Rectal smooth muscle tissue (tissue), 1 donor: ENCODE data around the gene KCNB1.

Experiments
- H3K27ac ChIP-seq: one replicate; pipeline ENCODE4 v1.7.0; 2013; ENCODE audit warnings: low read depth, low read length, inconsistent platforms
- H3K27me3 ChIP-seq: one replicate; pipeline ENCODE4 v1.7.0; 2013; ENCODE audit warnings: low read length; ENCODE audit not compliant: control insufficient read depth, insufficient read depth
- H3K36me3 ChIP-seq: one replicate; pipeline ENCODE4 v1.7.0; 2013; ENCODE audit warnings: low read length; ENCODE audit not compliant: control insufficient read depth, insufficient read depth
- H3K4me1 ChIP-seq: one replicate; pipeline ENCODE4 v1.7.0; 2013; ENCODE audit warnings: low read length; ENCODE audit not compliant: control insufficient read depth, insufficient read depth
- H3K4me3 ChIP-seq: one replicate; pipeline ENCODE4 v1.7.0; 2013; ENCODE audit warnings: low read length
- H3K9ac ChIP-seq: one replicate; pipeline ENCODE4 v1.7.0; 2013; ENCODE audit warnings: low read length

The KCNB1 gene

GRCh38 chr20:49460916-49461315 lies 21.6 kb downstream of the KCNB1 start:
- Histone ChIP-seq H3K27me3 (no peaks in the 10 kb centered on the region), H3K4me3 (no peak overlapping the region), H3K36me3 (no peaks in the 10 kb centered on the region), H3K27ac (peak overlapping the region; percentile 15), H3K9ac (no peak overlapping the region), H3K4me1 (no peaks in the 10 kb centered on the region)

- no peak overlapping the region for H3K4me3 ChIP-seq
- H3K4me1 ChIP-seq, result no peaks in the 10 kb centered on the region
- H3K27me3 ChIP-seq, result no peaks in the 10 kb centered on the region
- H3K27ac ChIP-seq, result no peak overlapping the region
- no peak overlapping the region for H3K9ac ChIP-seq
- H3K36me3 ChIP-seq, result no peaks in the 10 kb centered on the region
Observed at GRCh38 chr20:49460131-49460530, 22.3 kb downstream of the KCNB1 start.

- Histone ChIP-seq H3K27ac (no peak overlapping the region), H3K27me3 (no peaks in the 10 kb centered on the region), H3K4me3 (no peak overlapping the region), H3K9ac (no peak overlapping the region), H3K36me3 (no peaks in the 10 kb centered on the region), H3K4me1 (no peaks in the 10 kb centered on the region)
Observed at GRCh38 chr20:49459684-49460083, 22.8 kb downstream of the KCNB1 start.

DNA sequence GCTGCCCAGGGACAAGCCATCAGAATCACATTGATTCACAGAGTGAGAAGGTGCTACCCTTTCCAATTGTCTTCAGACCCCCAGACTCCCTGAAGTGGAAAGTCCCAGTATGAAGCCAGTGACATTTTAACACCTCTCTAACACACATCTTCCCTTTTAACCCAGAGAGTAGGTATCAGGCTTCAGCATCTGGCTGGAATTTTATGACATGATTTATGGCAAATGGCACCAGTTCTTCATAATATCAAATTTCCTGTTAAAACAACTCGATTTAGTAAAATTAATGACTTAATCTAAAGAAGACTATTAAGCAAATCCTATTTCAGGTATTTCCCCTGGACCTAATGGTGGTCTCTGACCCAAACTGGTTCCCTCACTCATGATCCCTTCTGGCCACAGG lies 25.0 kb downstream of the KCNB1 start:
- no peaks in the 10 kb centered on the region for H3K36me3 ChIP-seq
- no peak overlapping the region for H3K9ac ChIP-seq
- no peak overlapping the region for H3K27ac ChIP-seq
- no peak overlapping the region for H3K4me3 ChIP-seq
- H3K27me3 ChIP-seq, result no peaks in the 10 kb centered on the region
- peaks cover under 1% of the 10 kb centered on the region for H3K4me1 ChIP-seq

- H3K27me3 ChIP-seq, result no peaks in the 10 kb centered on the region
- H3K9ac ChIP-seq, result no peak overlapping the region
- no peak overlapping the region for H3K27ac ChIP-seq
- H3K4me1 ChIP-seq, result peaks cover 3% of the 10 kb centered on the region
- H3K4me3 ChIP-seq, result no peak overlapping the region
- no peaks in the 10 kb centered on the region for H3K36me3 ChIP-seq
Observed at GRCh38 chr20:49456646-49457045, 25.8 kb downstream of the KCNB1 start.

DNA sequence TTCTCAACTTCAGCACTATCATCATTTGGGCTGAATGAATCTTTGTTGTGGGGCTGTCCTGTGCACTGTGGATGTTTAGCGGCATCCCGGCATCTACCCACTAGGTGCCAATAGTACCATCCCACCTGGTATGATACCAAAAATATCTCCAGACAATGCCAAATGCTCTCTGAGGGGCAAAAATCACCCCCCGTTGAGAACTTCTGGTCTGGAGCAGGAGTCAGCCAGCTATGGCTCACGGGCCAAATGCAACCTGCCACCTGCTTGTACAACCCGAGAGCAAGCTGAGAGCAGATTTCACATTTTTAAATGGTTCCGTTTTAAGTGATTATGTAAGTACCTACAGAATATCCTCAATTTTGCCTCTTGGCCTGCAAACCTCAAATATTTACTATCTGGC lies 26.8 kb downstream of the KCNB1 start:
- no peaks in the 10 kb centered on the region for H3K36me3 ChIP-seq
- no peak overlapping the region for H3K27ac ChIP-seq
- peaks cover 6% of the 10 kb centered on the region for H3K4me1 ChIP-seq
- H3K9ac ChIP-seq, result no peak overlapping the region
- H3K4me3 ChIP-seq, result no peak overlapping the region
- H3K27me3 ChIP-seq, result no peaks in the 10 kb centered on the region

- Histone ChIP-seq H3K36me3 (no peaks in the 10 kb centered on the region), H3K9ac (no peak overlapping the region), H3K27ac (peak overlapping the region; percentile 68), H3K4me3 (no peak overlapping the region), H3K4me1 (peaks cover 26% of the 10 kb centered on the region), H3K27me3 (no peaks in the 10 kb centered on the region)
Observed at GRCh38 chr20:49452011-49452482, 30.4 kb downstream of the KCNB1 start.

- no peaks in the 10 kb centered on the region for H3K36me3 ChIP-seq
- peaks cover 41% of the 10 kb centered on the region for H3K4me1 ChIP-seq
- no peak overlapping the region for H3K4me3 ChIP-seq
- no peaks in the 10 kb centered on the region for H3K27me3 ChIP-seq
- H3K27ac ChIP-seq, result peak overlapping the region; percentile 46
- no peak overlapping the region for H3K9ac ChIP-seq
Observed at GRCh38 chr20:49450281-49450721, 32.2 kb downstream of the KCNB1 start.

GRCh38 chr20:49448917-49449316 lies 33.6 kb downstream of the KCNB1 start:
- H3K4me3 ChIP-seq, result no peak overlapping the region
- H3K4me1 ChIP-seq, result peaks cover 50% of the 10 kb centered on the region
- no peaks in the 10 kb centered on the region for H3K27me3 ChIP-seq
- no peaks in the 10 kb centered on the region for H3K36me3 ChIP-seq
- no peak overlapping the region for H3K9ac ChIP-seq
- H3K27ac ChIP-seq, result peak overlapping the region; percentile 89

GRCh38 chr20:49447946-49448809 lies 34.3 kb downstream of the KCNB1 start:
- Histone ChIP-seq H3K27me3 (no peaks in the 10 kb centered on the region), H3K9ac (no peak overlapping the region), H3K4me1 (peaks cover 52% of the 10 kb centered on the region), H3K4me3 (no peak overlapping the region), H3K27ac (peak overlapping the region; percentile 89), H3K36me3 (no peaks in the 10 kb centered on the region)

DNA sequence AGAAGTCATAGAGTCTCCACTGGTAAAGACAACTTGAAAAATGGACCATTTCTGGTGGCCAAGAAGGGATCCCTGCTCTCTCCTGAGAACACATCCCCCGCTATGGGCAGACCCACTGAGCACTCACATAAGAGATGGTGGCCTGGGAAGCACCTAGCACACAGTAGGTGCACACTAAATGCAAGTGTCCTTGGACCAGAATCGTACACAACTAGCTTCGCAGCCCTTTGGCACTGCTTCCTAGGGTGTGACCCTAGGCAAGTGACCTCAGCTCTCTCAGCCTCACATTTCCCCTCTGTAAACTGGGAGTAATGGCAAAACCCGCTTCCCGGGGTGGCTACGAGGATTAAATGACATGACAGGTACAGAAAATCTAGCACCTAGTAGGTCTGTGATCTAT lies 35.1 kb downstream of the KCNB1 start:
- Histone ChIP-seq H3K27me3 (no peaks in the 10 kb centered on the region), H3K9ac (no peak overlapping the region), H3K27ac (peak overlapping the region; percentile 89), H3K4me3 (no peak overlapping the region), H3K36me3 (no peaks in the 10 kb centered on the region), H3K4me1 (peaks cover 51% of the 10 kb centered on the region)

DNA sequence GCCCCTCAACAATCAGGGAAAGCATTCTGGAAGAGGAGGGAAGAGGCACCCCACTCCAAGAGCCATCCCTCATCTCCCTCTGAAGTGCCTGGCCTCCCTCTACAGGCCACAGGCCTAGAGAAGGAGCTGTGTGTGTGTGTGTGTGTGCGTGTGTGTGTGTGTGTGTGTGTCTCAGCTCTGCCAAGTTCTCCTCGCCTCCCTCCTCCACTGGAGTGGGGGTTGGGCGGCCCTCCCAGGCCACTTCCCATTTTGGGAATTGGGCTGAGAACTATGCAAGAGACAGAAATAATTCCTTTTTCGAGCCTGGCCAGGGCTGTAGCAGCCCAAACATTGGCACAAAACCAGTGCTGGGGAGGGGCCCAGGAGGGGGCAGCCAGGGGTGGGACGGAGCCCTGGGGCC lies 35.7 kb downstream of the KCNB1 start:
- peak overlapping the region; percentile 89 for H3K27ac ChIP-seq
- no peak overlapping the region for H3K9ac ChIP-seq

DNA sequence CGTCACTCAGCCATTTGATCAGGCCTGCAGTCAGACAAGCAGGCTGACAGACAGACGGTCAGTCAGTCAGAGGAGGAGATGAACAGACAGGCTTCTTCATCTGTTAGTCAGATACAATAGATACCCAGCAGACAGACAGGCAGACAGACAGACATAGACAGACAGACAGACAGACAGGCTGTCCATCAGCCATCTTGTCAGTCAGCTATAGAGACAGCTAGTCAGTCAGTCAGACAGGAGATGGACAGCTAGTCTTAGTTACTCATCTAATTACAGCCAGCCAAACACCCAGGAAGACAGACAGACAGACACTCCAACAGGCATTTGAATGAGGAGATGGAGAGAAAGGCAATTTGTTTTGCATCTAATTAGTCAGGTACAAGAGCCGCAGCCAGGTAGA lies 36.4 kb downstream of the KCNB1 start:
- no peaks in the 10 kb centered on the region for H3K36me3 ChIP-seq
- H3K27me3 ChIP-seq, result no peaks in the 10 kb centered on the region
- H3K4me3 ChIP-seq, result no peak overlapping the region
- H3K4me1 ChIP-seq, result peaks cover 48% of the 10 kb centered on the region
- H3K27ac ChIP-seq, result peak overlapping the region; percentile 89
- H3K9ac ChIP-seq, result no peak overlapping the region

More for the DNA sequence above, 35.7 kb downstream of the KCNB1 start:
- H3K4me3 ChIP-seq, result no peak overlapping the region
- H3K4me1 ChIP-seq, result peaks cover 49% of the 10 kb centered on the region
- no peaks in the 10 kb centered on the region for H3K27me3 ChIP-seq
- no peaks in the 10 kb centered on the region for H3K36me3 ChIP-seq
